HepG2 (cell line): ENCODE results near the gene NOC4L. TPM values are rescaled to one million over a fixed set of nuclear protein-coding genes. Genes with fewer than 3 reads are reported as not detected.

Experiments used
- ADNP ChIP-seq: sonication (generic); formaldehyde crosslinking; IDR thresholded peaks from 2 replicates; pipeline ENCODE4 v1.4.0; 2020; ENCODE audit warnings: missing genetic modification reagents
- EP300 ChIP-seq, 3 experiments: sonication (generic) in 1 of 3; formaldehyde crosslinking in 1 of 3; IDR thresholded peaks; 2 replicates each; pipeline versions ENCODE4 v1.5.1 to v1.6.1; 2011 to 2020; ENCODE audit warnings: low read depth in 2 of 3, low read length in 2 of 3, borderline replicate concordance in 1 of 3, improper control_type of control experiment in 1 of 3, mild to moderate bottlenecking in 1 of 3, missing genetic modification reagents in 1 of 3, moderate library complexity in 1 of 3
- IKZF5 ChIP-seq: IDR thresholded peaks from 2 replicates; pipeline ENCODE4 v1.6.1; 2018; ENCODE audit warnings: missing genetic modification reagents, mild to moderate bottlenecking, missing compliant biosample characterization
- MAFF ChIP-seq: IDR thresholded peaks from 2 replicates; pipeline ENCODE4 v1.6.1; 2011; ENCODE audit warnings: low read depth, low read length, improper control_type of control experiment
- NCOA2 ChIP-seq: sonication (generic); formaldehyde crosslinking; IDR thresholded peaks from 2 replicates; pipeline ENCODE4 v1.8.0; 2022; ENCODE audit warnings: inconsistent platforms
- PRDM10 ChIP-seq: sonication (generic); formaldehyde crosslinking; IDR thresholded peaks from 2 replicates; pipeline ENCODE4 v1.4.0; 2020; ENCODE audit warnings: low read depth, missing genetic modification reagents
- PRDM15 ChIP-seq: sonication (generic); formaldehyde crosslinking; IDR thresholded peaks from 2 replicates; pipeline ENCODE4 v1.4.0; 2020; ENCODE audit warnings: missing genetic modification reagents
- SNAPC4 ChIP-seq: sonication (generic); formaldehyde crosslinking; IDR thresholded peaks from 2 replicates; pipeline ENCODE4 v1.4.0; 2020; ENCODE audit warnings: mild to moderate bottlenecking, missing genetic modification reagents
- ZNF276 ChIP-seq: sonication (generic); formaldehyde crosslinking; IDR thresholded peaks from 2 replicates; pipeline ENCODE4 v1.4.0; 2020; ENCODE audit warnings: mild to moderate bottlenecking, low read depth, missing genetic modification reagents
- ZNF564 ChIP-seq: sonication (generic); formaldehyde crosslinking; IDR thresholded peaks from 2 replicates; pipeline ENCODE4 v1.8.1; 2023; ENCODE audit warnings: mild to moderate bottlenecking, missing genetic modification reagents
- ZNF7 ChIP-seq: IDR thresholded peaks from 2 replicates; pipeline ENCODE4 v1.6.1; 2016; ENCODE audit warnings: missing biosample characterization, missing genetic modification reagents
- polyA plus RNA-seq, 8 experiments: library from polyadenylated mRNA; depleted of rRNA in 3 of 8; stranded (reverse) in 7 of 8; unstranded in 1 of 8; fragments of >200 nt; fragmentation: Illumina TruSeq in 4 of 8; extraction: Trizol in 4 of 8; gene quantifications; 2 replicates each; pipeline versions ENCODE4 v1.2.1 to v1.2.3, GENCODE V29; 2011 to 2016; ENCODE audit warnings: low read depth in 4 of 8, missing spikeins in 1 of 8, mixed read lengths in 1 of 8; ENCODE audit not compliant: insufficient read depth in 1 of 8
- total RNA-seq, 5 experiments: library from RNA; depleted of rRNA; stranded (reverse); fragments of >200 nt; fragmentation: Illumina TruSeq; extraction: Trizol; gene quantifications; 2 replicates each; pipeline ENCODE4 v1.2.3, GENCODE V29; 2016; ENCODE audit warnings: low read depth in 1 of 5

The NOC4L gene
- total and polyA plus RNA-seq, 2 of the 13 experiments (the other 11 are each of a cell fraction or from before 2014, with no cell fraction given) = 4.3 to 14.6 TPM

- TF ChIP-seq PRDM10 (CRISPR knock-in tag) = 0 out of 2 replicates have a peak, but pooled peaks have one; percentile 48
- no peak for TF ChIP-seq ZNF276 (CRISPR knock-in tag)
- peak; percentile 43; the same call in 1 of the 2 replicates for TF ChIP-seq PRDM15 (CRISPR knock-in tag)
- TF ChIP-seq IKZF5 = peak; percentile 82; the same call in 1 of the 2 replicates
- TF ChIP-seq ZNF7 (CRISPR knock-in tag) = peak; percentile 27; the same call in 1 of the 2 replicates
- no peak for TF ChIP-seq MAFF
- TF ChIP-seq NCOA2 (CRISPR knock-in tag) = peak; percentile 51
- TF ChIP-seq ZNF564 (CRISPR knock-in tag) = peak; percentile 62
- no peak for TF ChIP-seq ADNP (CRISPR knock-in tag)
- no peak for TF ChIP-seq SNAPC4 (CRISPR knock-in tag)
- TF ChIP-seq EP300 (IDR thresholded peaks at IDR 0.05; ENCODE audit: low read depth in 2 of 2, low read length in 2 of 2) = no peak
- peak; percentile 65; the same call in 1 of the 2 replicates for TF ChIP-seq EP300 (CRISPR knock-in tag; IDR thresholded peaks at IDR 0.05; ENCODE audit: borderline replicate concordance)
Observed at GRCh38 chr12:132144115-132144809, at the start of gene NOC4L, which contains the start of gene DDX51 (continued).
